Vagina (tissue), 2 donors: ENCODE measurements around the gene MTCH1.

ENCODE experiments used
- CTCF ChIP-seq, 3 experiments: fragments of 450-650 bp in 2 of 3; fragments of 200-600 bp in 1 of 3; sonication (generic) in 1 of 3; IDR thresholded peaks; one replicate each; pipeline ENCODE4 v1.5.1; 2017 to 2019; ENCODE audit warnings: antibody characterized with exemption in 3 of 3, mild to moderate bottlenecking in 2 of 3, moderate library complexity in 2 of 3
- POLR2A ChIP-seq, 2 donors: fragments of 450-650 bp; IDR thresholded peaks; one replicate each; pipeline ENCODE4 v1.6.1; 2017; ENCODE audit warnings: antibody characterized with exemption in 2 of 2, mild to moderate bottlenecking in 2 of 2, moderate library complexity in 2 of 2

GRCh38 chr6:37029249-37029971 lies 43.4 kb upstream of the MTCH1 start:
- TF ChIP-seq CTCF (IDR thresholded peaks at IDR 0.05) (peak; percentile 55 to 84 (median 74)), POLR2A (IDR thresholded peaks at IDR 0.05) (no peak)
